ENCODE results near the gene TRPM2.

- no peak for TF ChIP-seq EZH2 (IDR thresholded peaks at IDR 0.05; ENCODE audit: borderline replicate concordance, low read depth, low read length, severe bottlenecking)
- TF ChIP-seq CTCF (IDR thresholded peaks at IDR 0.05; ENCODE audit: borderline replicate concordance, extremely low read depth, low read length, poor library complexity, severe bottlenecking): no peak
Observed at GRCh38 chr21:44304011-44304616, 49.3 kb upstream of the TRPM2 start.

All from DND-41 (cell line).